H1 (cell line): ENCODE data around the gene UCN. TPM values are rescaled to one million over a fixed set of nuclear protein-coding genes. Genes with fewer than 3 reads are reported as not detected.

Experiments
- CEBPB ChIP-seq: IDR thresholded peaks from 2 replicates; pipeline ENCODE4 v1.6.1; 2012; ENCODE audit warnings: low read depth, low read length
- EGR1 ChIP-seq: IDR thresholded peaks from 2 replicates; pipeline ENCODE4 v1.6.1; 2011; ENCODE audit warnings: low read depth, low read length, borderline replicate concordance
- KDM4A ChIP-seq: IDR thresholded peaks from one replicate; pipeline ENCODE4 v1.7.1; 2012; ENCODE audit warnings: low read depth, mild to moderate bottlenecking, moderate library complexity, low read length, inconsistent platforms; ENCODE audit not compliant: severe bottlenecking
- NANOG ChIP-seq: IDR thresholded peaks from 2 replicates; pipeline ENCODE4 v1.6.1; 2011; ENCODE audit warnings: low read length, low read depth, mild to moderate bottlenecking, inconsistent platforms; ENCODE audit not compliant: insufficient read depth, poor library complexity, severe bottlenecking
- PHF8 ChIP-seq: fragments of 200-600 bp; sonication (generic); conservative IDR thresholded peaks from 2 replicates; pipeline ENCODE4 v1.7.1; 2012; ENCODE audit warnings: low read depth, mild to moderate bottlenecking, inconsistent platforms, low read length, moderate library complexity
- POU5F1 ChIP-seq: IDR thresholded peaks from 2 replicates; pipeline ENCODE4 v1.6.1; 2011; ENCODE audit warnings: low read depth, mild to moderate bottlenecking, low read length, moderate library complexity
- RAD21 ChIP-seq, 2 experiments: IDR thresholded peaks in 1 of 2; conservative IDR thresholded peaks in 1 of 2; 2 replicates each; pipeline ENCODE4 v1.6.1; 2011; ENCODE audit warnings: low read depth in 2 of 2, low read length in 2 of 2, improper control_type of control experiment in 1 of 2, inconsistent platforms in 1 of 2, mild to moderate bottlenecking in 1 of 2, moderate library complexity in 1 of 2
- RNF2 ChIP-seq: fragments of 200-900, 300-1000 bp; sonication (generic); IDR thresholded peaks from 2 replicates; pipeline ENCODE4 v1.7.1; 2016; ENCODE audit warnings: borderline replicate concordance, low read depth, mild to moderate bottlenecking, antibody characterized with exemption, low read length; ENCODE audit not compliant: poor library complexity, severe bottlenecking; ENCODE audit errors: missing control alignments
- SIX5 ChIP-seq: IDR thresholded peaks from 2 replicates; pipeline ENCODE4 v1.6.1; 2011; ENCODE audit warnings: mild to moderate bottlenecking, low read depth, low read length
- SP2 ChIP-seq: IDR thresholded peaks from 2 replicates; pipeline ENCODE4 v1.6.1; 2012; ENCODE audit warnings: mild to moderate bottlenecking, low read length, inconsistent platforms
- TAF7 ChIP-seq: optimal IDR thresholded peaks from 2 replicates; pipeline ENCODE3; 2011; ENCODE audit warnings: low read depth, mild to moderate bottlenecking, inconsistent platforms, low read length, moderate library complexity, borderline replicate concordance
- TBP ChIP-seq: IDR thresholded peaks from 2 replicates; pipeline ENCODE4 v1.6.1; 2011; ENCODE audit warnings: low read depth, low read length, improper control_type of control experiment
- TCF12 ChIP-seq: IDR thresholded peaks from 2 replicates; pipeline ENCODE4 v1.6.1; 2011; ENCODE audit warnings: low read depth, mild to moderate bottlenecking, low read length
- YY1 ChIP-seq: IDR thresholded peaks from 2 replicates; pipeline ENCODE4 v1.6.1; 2011; ENCODE audit warnings: low read depth, mild to moderate bottlenecking, low read length
- ZNF274 ChIP-seq: IDR thresholded peaks from 2 replicates; pipeline ENCODE4 v1.7.0; 2012; ENCODE audit warnings: low read length, borderline replicate concordance; ENCODE audit errors: extremely low read depth
- polyA plus RNA-seq, 7 experiments: library from polyadenylated mRNA; depleted of rRNA in 3 of 7; stranded (reverse) in 5 of 7; unstranded in 2 of 7; fragments of >200 nt in 5 of 7; fragments of 200-250 nt in 2 of 7; gene quantifications; 1 replicate in 5 of 7; 2 replicates in 1 of 7; 4 replicates in 1 of 7; pipeline versions ENCODE4 v1.2.1 to v1.2.3, GENCODE V29; 2011 to 2013; ENCODE audit warnings: missing spikeins in 2 of 7, mixed read lengths in 2 of 7
- total RNA-seq: library from RNA; stranded (reverse); fragmentation: NEBNext Ultra II Directional; extraction: Animal tissue kit (Norgen Biotek cat#: 25700); gene quantifications from 2 replicates; pipeline ENCODE4 v1.2.1, GENCODE V29; 2021
- TF ChIP-seq, protein P1 (sequence below): IDR thresholded peaks from 2 replicates; pipeline ENCODE4 v1.6.1; 2012; ENCODE audit warnings: inconsistent platforms

UCN gene
- total and polyA plus RNA-seq, 2 of the 8 experiments (the other 6 are each of a cell fraction or from before 2014, with no cell fraction given): 0.35 TPM; not detected in 1

DNA sequence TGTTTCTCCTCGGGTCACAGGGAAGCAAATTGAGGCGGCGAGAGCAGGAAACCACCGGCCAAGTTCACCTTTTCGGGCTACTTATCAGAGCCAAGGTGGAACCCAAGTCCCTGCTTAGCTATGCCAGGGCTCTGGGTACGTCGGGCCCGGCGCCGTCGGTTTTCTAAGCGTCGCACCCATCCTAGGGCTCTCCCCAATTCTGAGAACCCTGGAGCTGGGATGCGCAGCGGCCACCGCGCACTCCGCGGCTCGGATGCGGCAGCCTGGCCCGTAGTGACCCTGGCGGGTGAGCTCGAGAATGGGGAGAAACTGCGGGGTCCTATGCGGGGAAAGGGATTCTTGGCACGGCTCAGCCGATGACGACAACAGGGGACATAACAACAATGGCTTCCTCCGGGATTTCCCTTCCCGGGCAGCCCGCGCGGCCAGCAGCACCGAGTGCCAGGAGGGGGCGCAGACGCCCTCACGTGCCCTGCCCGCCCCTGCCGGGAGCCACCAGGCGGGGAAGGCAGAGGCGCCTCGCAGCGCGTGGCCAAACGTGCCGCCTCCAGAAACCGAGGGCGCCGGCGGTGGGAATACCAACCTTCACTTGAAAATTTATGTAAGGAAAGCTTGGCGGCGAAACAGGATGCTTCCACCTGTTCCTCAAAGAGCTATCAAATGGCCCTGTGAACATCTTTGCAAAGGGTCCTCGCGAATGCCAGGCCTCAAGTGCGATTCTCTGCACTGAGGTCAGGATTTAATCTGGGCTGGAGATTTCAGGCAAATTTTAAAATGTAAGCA lies 43.3 kb downstream of the UCN start (continued):
- TF ChIP-seq NANOG (no peak), POU5F1 (no peak), PHF8 (peak; percentile 44), TCF12 (no peak), SIX5 (no peak), TAF7 (peak; percentile 33), CEBPB (no peak), SP2 (no peak), KDM4A (peak; percentile 93), RAD21 (IDR thresholded peaks at IDR 0.05 in 1 of 2, conservative IDR thresholded peaks at IDR 0.05 in 1 of 2; ENCODE audit: low read depth in 2 of 2, low read length in 2 of 2) (peak; percentile 42 to 63), TBP (peak; percentile 30; the same call in 1 of the 2 replicates), RNF2 (peak; percentile 24), ZNF274 (no peak), YY1 (peak; percentile 90), EGR1 (0 out of 2 replicates have a peak, but pooled peaks have one; percentile 4)
- TF ChIP-seq, protein P1, sequence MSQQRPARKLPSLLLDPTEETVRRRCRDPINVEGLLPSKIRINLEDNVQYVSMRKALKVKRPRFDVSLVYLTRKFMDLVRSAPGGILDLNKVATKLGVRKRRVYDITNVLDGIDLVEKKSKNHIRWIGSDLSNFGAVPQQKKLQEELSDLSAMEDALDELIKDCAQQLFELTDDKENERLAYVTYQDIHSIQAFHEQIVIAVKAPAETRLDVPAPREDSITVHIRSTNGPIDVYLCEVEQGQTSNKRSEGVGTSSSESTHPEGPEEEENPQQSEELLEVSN: peak; percentile 99
